Retinal pigment epithelial cell (primary cell): ENCODE measurements around the gene CH25H.
"Not testable (repeated sequence)": the region's sequence is repeated elsewhere in the genome, so short reads cannot be mapped to it uniquely, and the experiment has no call there.

ENCODE experiments used
- DNase-seq: peaks from one replicate; pipeline ENCODE4 v3.0.0-alpha.2; 2010; ENCODE audit warnings: low read depth
- H3K4me3 ChIP-seq: 2 replicates; pipeline ENCODE4 v1.5.1; 2011; ENCODE audit warnings: mild to moderate bottlenecking, low read length, control low read depth, moderate library complexity
- TF ChIP-seq, protein P1 (sequence below): conservative IDR thresholded peaks from 2 replicates; pipeline ENCODE4 v1.5.1; 2011; ENCODE audit warnings: low read depth, low read length, control low read depth, inconsistent platforms

The CH25H gene

DNA sequence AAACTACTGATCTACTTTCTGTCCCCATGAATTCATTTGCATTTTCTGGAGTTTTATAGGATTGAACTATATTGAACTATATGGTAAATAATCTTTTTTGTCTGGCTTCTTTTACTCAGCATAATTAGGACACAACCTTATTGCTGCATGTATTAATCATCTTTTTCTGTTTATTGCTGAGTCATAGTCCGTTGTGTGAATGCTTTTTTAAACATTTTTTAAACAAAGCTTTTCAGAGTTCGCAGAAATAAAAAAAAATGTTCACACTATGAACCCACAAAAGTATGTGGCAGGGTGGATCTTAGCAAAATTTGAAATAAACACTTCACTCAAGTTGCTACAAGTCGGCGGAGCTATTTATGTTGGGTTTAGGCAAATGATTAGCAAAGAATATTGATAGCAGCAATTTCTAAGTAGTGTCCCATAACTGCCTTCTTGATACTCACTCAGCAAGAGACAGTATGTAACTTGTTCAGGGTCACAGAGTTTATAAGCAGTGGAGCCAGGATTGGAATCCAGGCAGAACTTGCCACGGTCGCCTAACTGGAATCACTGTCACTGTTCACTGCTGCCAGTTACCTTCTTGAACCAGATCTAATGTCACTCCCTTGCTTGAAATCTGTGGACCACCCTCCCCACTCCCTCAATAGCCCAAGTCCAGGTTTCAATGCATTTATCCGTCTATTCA, 5.6 kb downstream of the CH25H start:
- TF ChIP-seq, protein P1, sequence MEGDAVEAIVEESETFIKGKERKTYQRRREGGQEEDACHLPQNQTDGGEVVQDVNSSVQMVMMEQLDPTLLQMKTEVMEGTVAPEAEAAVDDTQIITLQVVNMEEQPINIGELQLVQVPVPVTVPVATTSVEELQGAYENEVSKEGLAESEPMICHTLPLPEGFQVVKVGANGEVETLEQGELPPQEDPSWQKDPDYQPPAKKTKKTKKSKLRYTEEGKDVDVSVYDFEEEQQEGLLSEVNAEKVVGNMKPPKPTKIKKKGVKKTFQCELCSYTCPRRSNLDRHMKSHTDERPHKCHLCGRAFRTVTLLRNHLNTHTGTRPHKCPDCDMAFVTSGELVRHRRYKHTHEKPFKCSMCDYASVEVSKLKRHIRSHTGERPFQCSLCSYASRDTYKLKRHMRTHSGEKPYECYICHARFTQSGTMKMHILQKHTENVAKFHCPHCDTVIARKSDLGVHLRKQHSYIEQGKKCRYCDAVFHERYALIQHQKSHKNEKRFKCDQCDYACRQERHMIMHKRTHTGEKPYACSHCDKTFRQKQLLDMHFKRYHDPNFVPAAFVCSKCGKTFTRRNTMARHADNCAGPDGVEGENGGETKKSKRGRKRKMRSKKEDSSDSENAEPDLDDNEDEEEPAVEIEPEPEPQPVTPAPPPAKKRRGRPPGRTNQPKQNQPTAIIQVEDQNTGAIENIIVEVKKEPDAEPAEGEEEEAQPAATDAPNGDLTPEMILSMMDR, result no peak
- H3K4me3 ChIP-seq, result no peak overlapping the region
- DNase-seq, result no peak

GRCh38 chr10:89197473-89197872, 9.6 kb downstream of the CH25H start:
- no peak overlapping the region for H3K4me3 ChIP-seq
- no peak for DNase-seq
- TF ChIP-seq, protein P1, result no peak

DNA sequence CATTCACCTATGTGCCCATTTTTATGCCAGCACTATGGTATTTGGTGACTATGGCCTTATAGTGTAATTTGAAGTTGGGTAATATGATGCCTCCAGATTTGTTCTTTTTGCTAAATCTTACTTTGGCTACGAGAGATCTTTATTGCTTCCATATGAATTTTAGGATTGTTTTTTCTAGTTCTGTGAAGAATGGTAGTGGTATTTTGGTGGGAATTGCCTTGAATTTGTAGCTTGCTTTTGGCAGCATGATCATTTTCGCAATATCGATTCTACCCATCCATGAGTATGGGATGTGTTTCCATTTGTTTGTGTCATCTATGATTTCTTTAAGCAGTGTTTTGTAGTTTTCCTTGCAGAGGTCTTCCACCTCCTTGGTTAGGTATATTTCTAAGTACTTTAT, 15.8 kb downstream of the CH25H start:
- not testable (repeated sequence) for DNase-seq, H3K4me3 ChIP-seq

GRCh38 chr10:89189211-89189734, 17.8 kb downstream of the CH25H start:
- TF ChIP-seq, protein P1, result no peak
- H3K4me3 ChIP-seq, result no peak overlapping the region
- no peak for DNase-seq

- DNase-seq, result no peak
- TF ChIP-seq, protein P1, result no peak
- H3K4me3 ChIP-seq, result no peak overlapping the region
These were observed 21.5 kb downstream of the CH25H start for GRCh38 chr10:89185658-89186057.

DNA sequence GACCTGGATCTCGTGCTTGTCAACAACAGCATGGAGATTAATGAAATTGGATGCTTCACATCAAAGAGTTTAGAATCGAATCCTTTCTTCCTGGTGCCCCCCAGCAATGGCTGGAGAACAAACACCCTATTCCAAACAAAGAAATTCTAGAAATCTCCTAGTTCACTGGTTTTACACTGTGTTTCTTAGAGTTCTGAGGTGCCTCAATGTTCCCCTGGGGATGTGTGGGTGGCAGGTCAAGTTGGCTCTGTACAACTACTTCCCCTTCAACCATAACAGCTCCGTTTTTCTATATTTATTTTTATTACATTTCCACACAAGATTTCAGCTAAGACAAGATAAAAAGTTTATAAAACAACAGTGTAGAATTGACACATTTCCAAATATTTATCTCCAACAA, 22.5 kb downstream of the CH25H start:
- DNase-seq, result no peak
- TF ChIP-seq, protein P1, result no peak
- no peak overlapping the region for H3K4me3 ChIP-seq

DNA sequence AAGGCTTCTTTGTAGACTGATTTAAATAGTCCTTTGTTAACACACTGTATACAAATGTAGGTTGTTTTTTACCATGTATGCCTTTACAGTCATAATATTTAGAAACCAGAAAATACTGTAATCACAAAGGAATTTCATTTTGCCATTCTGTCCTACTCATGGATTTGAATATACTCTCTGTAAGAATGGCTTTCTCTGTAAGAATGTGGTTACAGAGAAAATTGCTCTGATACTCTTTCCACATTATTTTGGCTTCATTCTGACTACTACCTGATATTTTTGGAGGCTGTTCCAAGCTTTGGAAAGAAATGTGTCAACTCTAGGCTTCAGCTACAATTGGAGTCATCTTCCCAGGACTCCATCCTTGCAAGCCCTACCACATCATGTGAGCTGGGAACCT, 23.5 kb downstream of the CH25H start:
- H3K4me3 ChIP-seq, result no peak overlapping the region
- TF ChIP-seq, protein P1, result no peak
- DNase-seq, result no peak
